GM23338 (cell line): Measurements from ENCODE around the gene SNTB2. TPM values are rescaled to one million over a fixed set of nuclear protein-coding genes. Genes with fewer than 3 reads are reported as not detected.

ENCODE experiments used
- ATAC-seq: fragments of 200-7000 bp; cut with Tn5 transposase; 3 replicates; pipeline ENCODE4 v1.9.1; 2020
- DNase-seq: peaks from one replicate; pipeline ENCODE4 v3.0.0-alpha.2; 2015; ENCODE audit warnings: low spot score
- H2AFZ ChIP-seq: fragments of 200-600 bp; sonication (generic); 2 replicates; pipeline ENCODE4 v1.8.0; 2016; ENCODE audit warnings: antibody characterized with exemption, mild to moderate bottlenecking, moderate library complexity
- H3F3A ChIP-seq: fragments of 200-600 bp; sonication (generic); replicated peaks from 2 replicates; pipeline ENCODE4 v1.8.0; 2017; ENCODE audit warnings: antibody characterized with exemption, mixed run types, low read depth
- H3K27ac ChIP-seq: fragments of 200-600 bp; sonication (generic); 2 replicates; pipeline ENCODE4 v1.6.1; 2016; ENCODE audit warnings: low read depth
- H3K27me3 ChIP-seq: fragments of 200-600 bp; sonication (generic); 2 replicates; pipeline ENCODE4 v1.8.0; 2016; ENCODE audit warnings: mild to moderate bottlenecking, mixed run types, moderate library complexity; ENCODE audit not compliant: insufficient read depth
- H3K36me3 ChIP-seq: fragments of 200-600 bp; sonication (generic); 2 replicates; pipeline ENCODE4 v1.8.0; 2016; ENCODE audit warnings: mild to moderate bottlenecking; ENCODE audit not compliant: insufficient read depth
- H3K4me1 ChIP-seq: fragments of 200-600 bp; sonication (generic); 2 replicates; pipeline ENCODE4 v1.8.0; 2016; ENCODE audit warnings: mild to moderate bottlenecking, moderate library complexity; ENCODE audit not compliant: insufficient read depth
- H3K4me2 ChIP-seq: fragments of 200-600 bp; sonication (generic); 2 replicates; pipeline ENCODE4 v1.7.1; 2017; ENCODE audit warnings: mixed run types
- H3K4me3 ChIP-seq: fragments of 200-600 bp; sonication (generic); 2 replicates; pipeline ENCODE4 v1.6.1; 2016; ENCODE audit warnings: mixed run types
- H3K79me2 ChIP-seq: fragments of 200-600 bp; sonication (generic); replicated peaks from 2 replicates; pipeline ENCODE4 v1.8.0; 2017; ENCODE audit warnings: mild to moderate bottlenecking; ENCODE audit not compliant: insufficient read depth
- H3K9me2 ChIP-seq: fragments of 200-600 bp; sonication (generic); 2 replicates; pipeline ENCODE4 v1.8.0; 2017; ENCODE audit not compliant: insufficient read depth
- H4K20me1 ChIP-seq: fragments of 200-600 bp; sonication (generic); replicated peaks from 2 replicates; pipeline ENCODE4 v1.8.0; 2017; ENCODE audit warnings: mild to moderate bottlenecking; ENCODE audit not compliant: insufficient read depth
- H3K27ac Mint-ChIP-seq: 2 replicates; pipeline ENCODE4 v1.8.0; 2020; ENCODE audit warnings: inconsistent platforms, mild to moderate bottlenecking, moderate library complexity, mixed read lengths
- H3K27me3 Mint-ChIP-seq: 3 replicates; pipeline ENCODE4 v1.8.0; 2022; ENCODE audit warnings: low read depth, mild to moderate bottlenecking, moderate library complexity, mixed read lengths, inconsistent platforms; ENCODE audit not compliant: insufficient read depth, poor library complexity
- H3K36me3 Mint-ChIP-seq: 3 replicates; pipeline ENCODE4 v1.8.0; 2021; ENCODE audit warnings: low read depth, mild to moderate bottlenecking, inconsistent platforms, moderate library complexity, mixed read lengths
- H3K4me1 Mint-ChIP-seq: 3 replicates; pipeline ENCODE4 v1.8.0; 2020; ENCODE audit warnings: mild to moderate bottlenecking, inconsistent platforms, mixed read lengths
- H3K4me3 Mint-ChIP-seq: 3 replicates; pipeline ENCODE4 v1.8.0; 2021; ENCODE audit warnings: moderate library complexity, mild to moderate bottlenecking, inconsistent platforms, mixed read lengths
- H3K9me3 Mint-ChIP-seq: 3 replicates; pipeline ENCODE4 v1.8.0; 2020; ENCODE audit warnings: moderate library complexity, mild to moderate bottlenecking, inconsistent platforms, mixed read lengths
- CREB1 ChIP-seq: fragments of 250-450 bp; sonication (Bioruptor Pico); IDR thresholded peaks from 2 replicates; pipeline ENCODE4 v1.5.0; 2020; ENCODE audit warnings: low read depth, mild to moderate bottlenecking, moderate library complexity
- CTCF ChIP-seq, 2 experiments: fragments of 200-600 bp in 1 of 2; sonication (generic) in 1 of 2; conservative IDR thresholded peaks; 2 replicates each; pipeline versions ENCODE4 v1.5.1 to v1.6.1; 2016 to 2017; ENCODE audit warnings: antibody characterized with exemption in 2 of 2, low read depth in 2 of 2, mild to moderate bottlenecking in 2 of 2, moderate library complexity in 1 of 2
- ETS1 ChIP-seq: IDR thresholded peaks from 2 replicates; pipeline ENCODE4 v1.6.1; 2016; ENCODE audit warnings: antibody characterized with exemption
- EZH2 ChIP-seq: fragments of 200-600 bp; sonication (generic); IDR thresholded peaks from one replicate; pipeline ENCODE4 v1.8.0; 2017; ENCODE audit warnings: antibody characterized with exemption, mild to moderate bottlenecking, low read depth; ENCODE audit not compliant: unreplicated experiment
- EZH2phosphoT487 ChIP-seq: fragments of 200-600 bp; sonication (generic); IDR thresholded peaks from one replicate; pipeline ENCODE4 v1.8.1; 2018; ENCODE audit warnings: antibody characterized with exemption; ENCODE audit not compliant: unreplicated experiment
- JUNB ChIP-seq: IDR thresholded peaks from one replicate; pipeline ENCODE4 v1.6.1; 2016; ENCODE audit warnings: antibody characterized with exemption; ENCODE audit not compliant: unreplicated experiment
- NANOG ChIP-seq: IDR thresholded peaks from 2 replicates; pipeline ENCODE4 v1.6.1; 2016; ENCODE audit warnings: antibody characterized with exemption, borderline replicate concordance
- POLR2AphosphoS5 ChIP-seq: IDR thresholded peaks from 2 replicates; pipeline ENCODE4 v1.6.1; 2016; ENCODE audit warnings: antibody characterized with exemption, low read depth
- REST ChIP-seq: IDR thresholded peaks from one replicate; pipeline ENCODE4 v1.6.1; 2018; ENCODE audit warnings: antibody characterized with exemption; ENCODE audit not compliant: unreplicated experiment
- STAT1 ChIP-seq: IDR thresholded peaks from one replicate; pipeline ENCODE4 v1.6.1; 2016; ENCODE audit warnings: antibody characterized with exemption; ENCODE audit not compliant: unreplicated experiment
- ZNF114 ChIP-seq: fragments of 250-450 bp; sonication (Bioruptor Pico); IDR thresholded peaks from 2 replicates; pipeline ENCODE4 v1.5.0; 2020; ENCODE audit warnings: mild to moderate bottlenecking, moderate library complexity
- ZNF331 ChIP-seq: fragments of 250-450 bp; sonication (Bioruptor Pico); IDR thresholded peaks from 2 replicates; pipeline ENCODE4 v1.5.0; 2020; ENCODE audit warnings: low read depth, mild to moderate bottlenecking, moderate library complexity
- ZNF462 ChIP-seq: fragments of 250-450 bp; sonication (Bioruptor Pico); IDR thresholded peaks from 2 replicates; pipeline ENCODE4 v1.5.0; 2020; ENCODE audit warnings: mild to moderate bottlenecking, moderate library complexity
- polyA plus RNA-seq: library from polyadenylated mRNA; unstranded; fragments of >200 nt; fragmentation: Nextera tagmentation; extraction: Ambion mirVana; gene quantifications from 2 replicates; pipeline ENCODE4 v1.2.1, GENCODE V29; 2016
- total RNA-seq: library from RNA; depleted of rRNA; stranded (reverse); fragments of >200 nt; shearing (Covaris generic); gene quantifications from 2 replicates; pipeline ENCODE4 v1.2.3, GENCODE V29; 2014

SNTB2 gene
- total and polyA plus RNA-seq, 2 experiments from 2014 or later = 4.8 to 42.7 TPM

GRCh38 chr16:69250081-69250480 is 63.1 kb downstream of the SNTB2 start:
- H3F3A ChIP-seq = no peaks in the 10 kb centered on the region
- no peak overlapping the region for H3K27ac ChIP-seq
- DNase-seq (no peak), ATAC-seq (no peak)
- Mint-ChIP-seq H3K4me3 (no peak overlapping the region), H3K27me3 (peaks cover under 1% of the 10 kb centered on the region), H3K4me1 (no peaks in the 10 kb centered on the region), H3K27ac (no peak overlapping the region), H3K36me3 (peaks cover 18% of the 10 kb centered on the region; the same call in 2 of the 3 replicates), H3K9me3 (no peaks in the 10 kb centered on the region)
- no peak overlapping the region for H3K4me2 ChIP-seq
- TF ChIP-seq ETS1 (no peak), ZNF114 (CRISPR knock-in tag) (no peak), JUNB (no peak), POLR2AphosphoS5 (no peak), CREB1 (no peak), STAT1 (no peak), ZNF462 (CRISPR knock-in tag) (no peak), EZH2phosphoT487 (no peak), EZH2 (no peak), NANOG (no peak), CTCF (conservative IDR thresholded peaks at IDR 0.05; ENCODE audit: low read depth in 2 of 2) (no peak), ZNF331 (CRISPR knock-in tag) (no peak), REST (no peak)
- no peaks in the 10 kb centered on the region; the same call in 1 of the 2 replicates for H3K36me3 ChIP-seq
- peaks cover 14% of the 10 kb centered on the region for H3K79me2 ChIP-seq
- no peak overlapping the region for H2AFZ ChIP-seq
- no peaks in the 10 kb centered on the region for H3K4me1 ChIP-seq
- peaks cover 7% of the 10 kb centered on the region; the same call in 1 of the 2 replicates for H4K20me1 ChIP-seq
- H3K9me2 ChIP-seq = no peaks in the 10 kb centered on the region
- H3K27me3 ChIP-seq = no peaks in the 10 kb centered on the region
- H3K4me3 ChIP-seq = no peak overlapping the region
